Measurements from ENCODE around the gene SUCLG1. TPM values are rescaled to one million over a fixed set of nuclear protein-coding genes. Genes with fewer than 3 reads are reported as not detected.

The SUCLG1 gene
- total RNA-seq, 1 donor from 2014 or later, result 73.6 TPM

Other genes starting within 250 kb of the SUCLG1 start
- 0.16 and 0.23 TPM in 2 replicates for gene DNAH6, start 57.2 kb upstream of the SUCLG1 start, total RNA-seq

All from T-helper 2 cell treated with Interferon-gamma antibody and Interleukin-4, amounts not matched to agents 100 ng/mL and 5 ng/mL, for 36 hours (primary cell).